Thyroid gland (tissue), 4 donors: Measurements from ENCODE around the gene ZKSCAN3. TPM values are rescaled to one million over a fixed set of nuclear protein-coding genes. Genes with fewer than 3 reads are reported as not detected.

Source experiments
- DNase-seq, 2 donors: peaks; one replicate each; pipeline ENCODE4 v3.0.0-alpha.2; 2019
- H3K27ac ChIP-seq, 3 donors: fragments of 200-600 bp; sonication (generic); 1 replicate in 2 of 3; 2 replicates in 1 of 3; pipeline ENCODE4 v1.5.1; 2016 to 2019; ENCODE audit warnings: mild to moderate bottlenecking in 1 of 3, moderate library complexity in 1 of 3
- H3K27me3 ChIP-seq: fragments of 200-600 bp; sonication (generic); one replicate; pipeline ENCODE4 v1.5.1; 2019
- H3K36me3 ChIP-seq, 2 donors: fragments of 200-600 bp; sonication (generic); one replicate each; pipeline ENCODE4 v1.5.1; 2016 to 2019
- H3K4me1 ChIP-seq, 2 donors: fragments of 200-600 bp; sonication (generic); one replicate each; pipeline ENCODE4 v1.5.1; 2017 to 2019
- H3K4me3 ChIP-seq, 3 donors: fragments of 200-600 bp; sonication (generic); replicated peaks in 1 of 3; 1 replicate in 2 of 3; 2 replicates in 1 of 3; pipeline ENCODE4 v1.5.1; 2016; ENCODE audit warnings: mild to moderate bottlenecking in 1 of 3
- H3K9me3 ChIP-seq: fragments of 200-600 bp; sonication (generic); one replicate; pipeline ENCODE4 v1.5.1; 2017
- POLR2A ChIP-seq, 2 donors: fragments of 450-650 bp; IDR thresholded peaks; one replicate each; pipeline ENCODE4 v1.6.1; 2017; ENCODE audit warnings: antibody characterized with exemption in 2 of 2, mild to moderate bottlenecking in 2 of 2, moderate library complexity in 1 of 2
- WGBS, 2 donors: methylation state at CpG; one replicate each; pipeline ENCODE4 v1.1.5; 2017; 5-methylcytosine and 5-hydroxymethylcytosine counted together
- intact Hi-C: fragments of 100-400 bp; cut with DNase I; formaldehyde crosslinking; loops from one replicate; pipeline ENCODE4 v1.15.1; 2023
- total RNA-seq, 4 donors: library from RNA; depleted of rRNA; stranded (reverse); fragments of >200 nt; gene quantifications; one replicate each; pipeline ENCODE4 v1.2.3, GENCODE V29; 2016
- TF ChIP-seq, protein P1 (sequence below), 6 experiments: fragments of 200-600 bp in 3 of 6; fragments of 450-650 bp in 3 of 6; sonication (generic) in 3 of 6; IDR thresholded peaks; one replicate each; pipeline ENCODE4 v1.5.1; 2016 to 2019; ENCODE audit warnings: antibody characterized with exemption in 6 of 6, mild to moderate bottlenecking in 2 of 6, inconsistent platforms in 1 of 6, moderate library complexity in 1 of 6

ZKSCAN3 gene
- total RNA-seq, 4 donors from 2014 or later = 7.0 to 10.5 (median 8.6) TPM

DNA sequence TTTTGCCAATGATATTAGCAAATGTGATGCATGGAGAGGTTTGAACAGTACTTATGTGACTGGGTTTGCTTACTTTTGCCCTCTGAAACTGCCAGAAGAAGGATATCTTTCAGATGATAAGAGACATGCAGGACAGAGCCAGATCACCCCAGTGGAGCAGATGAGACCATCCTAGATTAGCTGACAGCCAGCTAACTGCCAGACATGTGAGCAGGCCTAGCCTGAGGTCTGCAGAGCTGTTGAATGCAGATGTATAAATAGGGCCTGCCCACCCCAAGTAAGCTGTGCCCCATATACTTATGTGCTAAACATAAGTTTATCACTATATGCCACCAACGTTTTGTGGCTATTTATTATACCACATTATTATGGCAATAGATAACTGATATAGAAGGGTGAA is 19.7 kb upstream of the ZKSCAN3 start:
- Histone ChIP-seq H3K4me3 (no peak overlapping the region), H3K27ac (no peak overlapping the region), H3K4me1 (peaks cover 0 to 2% of the 10 kb centered on the region in 2 donors), H3K27me3 (no peaks in the 10 kb centered on the region), H3K9me3 (no peaks in the 10 kb centered on the region), H3K36me3 (peaks cover 24 to 25% of the 10 kb centered on the region in 2 donors)
- intact Hi-C loops = no loop called here
- no peak for DNase-seq
- 82 to 84% methylated on average over 1 of the region's 1 CpG for WGBS, 2 donors
- no peak for TF ChIP-seq POLR2A (IDR thresholded peaks at IDR 0.05)
- TF ChIP-seq, protein P1, sequence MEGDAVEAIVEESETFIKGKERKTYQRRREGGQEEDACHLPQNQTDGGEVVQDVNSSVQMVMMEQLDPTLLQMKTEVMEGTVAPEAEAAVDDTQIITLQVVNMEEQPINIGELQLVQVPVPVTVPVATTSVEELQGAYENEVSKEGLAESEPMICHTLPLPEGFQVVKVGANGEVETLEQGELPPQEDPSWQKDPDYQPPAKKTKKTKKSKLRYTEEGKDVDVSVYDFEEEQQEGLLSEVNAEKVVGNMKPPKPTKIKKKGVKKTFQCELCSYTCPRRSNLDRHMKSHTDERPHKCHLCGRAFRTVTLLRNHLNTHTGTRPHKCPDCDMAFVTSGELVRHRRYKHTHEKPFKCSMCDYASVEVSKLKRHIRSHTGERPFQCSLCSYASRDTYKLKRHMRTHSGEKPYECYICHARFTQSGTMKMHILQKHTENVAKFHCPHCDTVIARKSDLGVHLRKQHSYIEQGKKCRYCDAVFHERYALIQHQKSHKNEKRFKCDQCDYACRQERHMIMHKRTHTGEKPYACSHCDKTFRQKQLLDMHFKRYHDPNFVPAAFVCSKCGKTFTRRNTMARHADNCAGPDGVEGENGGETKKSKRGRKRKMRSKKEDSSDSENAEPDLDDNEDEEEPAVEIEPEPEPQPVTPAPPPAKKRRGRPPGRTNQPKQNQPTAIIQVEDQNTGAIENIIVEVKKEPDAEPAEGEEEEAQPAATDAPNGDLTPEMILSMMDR (IDR thresholded peaks at IDR 0.05) = no peak

DNA sequence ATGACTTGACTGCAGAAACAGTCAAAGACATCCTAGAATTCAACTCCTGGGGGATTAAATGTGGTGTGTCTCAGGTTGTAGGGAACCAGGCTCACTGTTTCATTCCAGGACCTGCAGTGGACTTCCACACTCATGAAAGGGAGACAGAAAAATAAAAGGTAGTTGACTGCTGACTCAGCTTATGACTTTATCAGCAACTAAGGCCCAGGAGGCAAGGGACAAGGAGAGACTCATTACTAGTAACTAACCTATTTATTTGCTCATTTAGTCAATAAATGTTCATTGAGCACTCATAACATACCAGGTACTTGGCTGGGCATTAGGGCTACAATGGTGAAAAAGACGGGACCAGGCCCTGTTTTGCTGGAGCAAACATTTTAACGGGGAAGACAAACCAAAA is 16.7 kb upstream of the ZKSCAN3 start:
- intact Hi-C loops = no loop called here

DNA sequence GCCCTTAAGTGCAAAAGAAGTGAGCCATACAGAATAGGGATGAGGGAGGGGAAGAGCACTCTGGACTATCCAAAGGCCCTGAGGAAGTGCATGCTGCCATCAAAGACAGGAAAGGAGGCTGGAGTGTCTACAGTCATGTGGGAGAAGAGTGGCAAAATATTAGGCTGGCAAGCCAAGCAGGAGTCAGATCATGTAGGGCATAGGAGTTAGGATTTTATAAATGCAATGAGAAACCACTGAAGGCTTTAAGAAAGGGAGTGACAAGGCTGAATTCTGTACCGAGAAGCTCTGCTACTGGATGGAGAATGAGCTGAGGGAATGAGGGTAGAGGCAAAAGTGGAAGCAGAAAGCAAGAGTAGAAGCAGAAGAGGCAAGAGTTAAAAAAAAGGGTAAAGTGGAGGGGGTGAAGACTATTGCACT is 16.1 kb upstream of the ZKSCAN3 start:
- WGBS, 2 donors = 87 to 90% methylated on average over 1 of the region's 1 CpG
- H3K27me3 ChIP-seq = no peaks in the 10 kb centered on the region
- H3K4me3 ChIP-seq = no peak overlapping the region
- H3K4me1 ChIP-seq = peaks cover 9 to 12% of the 10 kb centered on the region in 2 donors
- peaks cover 0 to 6% of the 10 kb centered on the region in 2 donors for H3K36me3 ChIP-seq
- TF ChIP-seq, protein P1 (IDR thresholded peaks at IDR 0.05) = no peak
- no peak for TF ChIP-seq POLR2A (IDR thresholded peaks at IDR 0.05)
- no peak for DNase-seq
- H3K27ac ChIP-seq = no peak overlapping the region
- intact Hi-C loops = no loop called here
- no peaks in the 10 kb centered on the region for H3K9me3 ChIP-seq

More for the DNA sequence above, 16.7 kb upstream of the ZKSCAN3 start:
- WGBS, 2 donors = 95% methylated on average over 2 of the region's 2 CpGs
- H3K4me3 ChIP-seq = no peak overlapping the region
- peaks cover 0 to 6% of the 10 kb centered on the region in 2 donors for H3K36me3 ChIP-seq
- peaks cover 9 to 12% of the 10 kb centered on the region in 2 donors for H3K4me1 ChIP-seq
- TF ChIP-seq POLR2A (IDR thresholded peaks at IDR 0.05) = no peak
- TF ChIP-seq, protein P1 (IDR thresholded peaks at IDR 0.05) = no peak
- H3K27me3 ChIP-seq = no peaks in the 10 kb centered on the region
- DNase-seq = no peak
- no peaks in the 10 kb centered on the region for H3K9me3 ChIP-seq
- no peak overlapping the region for H3K27ac ChIP-seq

DNA sequence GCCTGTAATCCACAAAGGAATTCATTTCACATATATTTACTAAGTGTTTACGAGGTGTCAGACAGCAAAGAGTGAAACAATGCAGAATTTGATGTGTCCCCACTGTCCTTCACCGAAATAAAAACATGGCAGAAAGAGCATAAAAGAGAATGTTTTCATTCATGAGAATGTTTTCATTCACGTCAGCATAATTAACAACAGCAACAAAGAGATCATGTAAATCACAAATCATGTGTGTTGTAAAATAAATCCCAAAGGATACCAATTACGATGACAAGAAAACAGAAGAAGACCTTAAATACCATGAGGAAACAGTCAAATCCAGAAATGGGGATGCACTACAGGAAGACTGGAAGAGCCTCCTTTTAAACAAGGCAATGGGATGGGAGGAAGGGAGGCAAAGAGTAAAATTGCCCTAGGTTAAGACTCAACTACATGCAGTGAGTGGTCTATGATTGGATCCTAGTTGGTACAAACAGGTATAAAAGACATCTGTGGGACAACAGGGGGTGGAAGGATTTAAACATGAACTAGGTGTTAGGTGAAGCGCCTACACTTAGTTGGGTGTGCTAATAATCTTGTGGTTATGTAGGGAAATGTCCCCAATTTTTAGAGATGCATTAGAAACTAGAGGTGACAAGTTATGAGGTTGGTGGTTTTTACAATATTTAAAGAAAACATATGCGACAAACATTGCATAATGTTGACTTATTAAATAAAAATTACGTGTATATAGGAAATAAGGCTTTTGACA is 15.3 kb upstream of the ZKSCAN3 start:
- no peak overlapping the region for H3K4me3 ChIP-seq
- peaks cover 9 to 12% of the 10 kb centered on the region in 2 donors for H3K4me1 ChIP-seq
- H3K27ac ChIP-seq = peak overlapping the region; percentile 93 to 96 (median 94)
- WGBS, 2 donors = 90 to 92% methylated on average over 7 of the region's 7 CpGs
- intact Hi-C loops = no loop called here
- TF ChIP-seq, protein P1 (IDR thresholded peaks at IDR 0.05) = no peak
- TF ChIP-seq POLR2A (IDR thresholded peaks at IDR 0.05) = no peak
- no peaks in the 10 kb centered on the region for H3K36me3 ChIP-seq
- no peaks in the 10 kb centered on the region for H3K27me3 ChIP-seq
- DNase-seq = no peak
- H3K9me3 ChIP-seq = no peaks in the 10 kb centered on the region

DNA sequence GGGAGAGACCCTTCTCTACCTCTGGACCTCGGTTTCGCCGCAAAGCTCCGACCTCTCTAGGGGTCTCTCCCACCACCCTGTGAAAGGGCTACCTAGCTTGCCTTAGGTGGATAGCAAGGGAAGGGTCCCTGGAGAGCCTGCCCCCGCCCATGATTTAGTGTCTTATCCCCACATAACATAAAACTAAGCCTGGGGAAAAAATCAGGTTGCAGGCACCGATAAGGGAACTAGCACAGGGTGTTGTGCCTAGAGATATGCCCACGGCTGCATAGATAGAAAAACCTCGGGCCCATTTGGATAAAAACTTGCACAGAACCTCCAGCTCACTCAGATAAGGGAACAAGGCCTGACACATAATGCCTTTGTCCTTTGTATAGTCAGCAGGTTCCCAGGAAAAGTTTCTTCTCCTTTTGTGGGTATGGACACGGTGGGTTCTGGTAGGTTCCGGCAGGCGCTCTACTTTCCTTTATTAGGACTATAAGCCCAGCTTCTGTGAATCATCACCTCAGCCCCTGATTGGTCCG is 14.6 kb upstream of the ZKSCAN3 start:
- peak in 1 of 2 donors; percentile 11 for DNase-seq
- H3K27me3 ChIP-seq = no peaks in the 10 kb centered on the region
- TF ChIP-seq, protein P1 (IDR thresholded peaks at IDR 0.05) = no peak
- TF ChIP-seq POLR2A (IDR thresholded peaks at IDR 0.05) = no peak
- intact Hi-C loops = no loop called here
- peak overlapping the region; percentile 93 to 96 (median 94) for H3K27ac ChIP-seq
- H3K36me3 ChIP-seq = no peaks in the 10 kb centered on the region
- 38 to 54% methylated on average over 8 to 12 of the region's 12 CpGs for WGBS, 2 donors
- no peaks in the 10 kb centered on the region for H3K9me3 ChIP-seq
- peaks cover 9 to 12% of the 10 kb centered on the region in 2 donors for H3K4me1 ChIP-seq
- H3K4me3 ChIP-seq = peak overlapping the region in 2 of 3 donors; percentile 14 to 54
